GM10248 (cell line): Measurements from ENCODE around the gene GAP43.

ENCODE experiments used
- CTCF ChIA-PET: fragments of 300-600 bp; sonication (Branson Sonifier 250); formaldehyde crosslinking; extraction: SDS; loops from one replicate; lab custom pipeline; 2021; ENCODE audit warnings: antibody characterized with exemption; lab: Yijun Ruan, JAX
- POLR2A ChIA-PET: fragments of 350-650 bp; sonication (Branson Sonifier 250); formaldehyde crosslinking; extraction: SDS; loops from one replicate; lab custom pipeline; 2020; ENCODE audit warnings: antibody characterized with exemption; lab: Yijun Ruan, JAX
- DNase-seq: peaks from one replicate; pipeline ENCODE4 v3.0.0; 2012; ENCODE audit errors: extremely low spot score
- TF ChIP-seq, protein P1 (sequence below): IDR thresholded peaks from 2 replicates; pipeline ENCODE4 v1.5.1; 2012; ENCODE audit warnings: mild to moderate bottlenecking, low read depth; ENCODE audit errors: extremely low read depth, missing control alignments, control extremely low read depth

GAP43 gene

GRCh38 chr3:115687721-115688120 lies 64.4 kb downstream of the GAP43 start:
- TF ChIP-seq, protein P1, sequence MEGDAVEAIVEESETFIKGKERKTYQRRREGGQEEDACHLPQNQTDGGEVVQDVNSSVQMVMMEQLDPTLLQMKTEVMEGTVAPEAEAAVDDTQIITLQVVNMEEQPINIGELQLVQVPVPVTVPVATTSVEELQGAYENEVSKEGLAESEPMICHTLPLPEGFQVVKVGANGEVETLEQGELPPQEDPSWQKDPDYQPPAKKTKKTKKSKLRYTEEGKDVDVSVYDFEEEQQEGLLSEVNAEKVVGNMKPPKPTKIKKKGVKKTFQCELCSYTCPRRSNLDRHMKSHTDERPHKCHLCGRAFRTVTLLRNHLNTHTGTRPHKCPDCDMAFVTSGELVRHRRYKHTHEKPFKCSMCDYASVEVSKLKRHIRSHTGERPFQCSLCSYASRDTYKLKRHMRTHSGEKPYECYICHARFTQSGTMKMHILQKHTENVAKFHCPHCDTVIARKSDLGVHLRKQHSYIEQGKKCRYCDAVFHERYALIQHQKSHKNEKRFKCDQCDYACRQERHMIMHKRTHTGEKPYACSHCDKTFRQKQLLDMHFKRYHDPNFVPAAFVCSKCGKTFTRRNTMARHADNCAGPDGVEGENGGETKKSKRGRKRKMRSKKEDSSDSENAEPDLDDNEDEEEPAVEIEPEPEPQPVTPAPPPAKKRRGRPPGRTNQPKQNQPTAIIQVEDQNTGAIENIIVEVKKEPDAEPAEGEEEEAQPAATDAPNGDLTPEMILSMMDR, result no peak
- DNase-seq, result no peak
- ChIA-PET POLR2A (no interaction called here), CTCF (interaction anchor here (1.3 to 1.7 kb wide), 3 partner anchors 8 to 470 kb away, joined by 3 to 8 read pairs (median 4); no protein-coding TSS in a partner anchor)

- POLR2A ChIA-PET, result no interaction called here
- CTCF ChIA-PET, result interaction anchor here (0.9 to 1.5 kb wide), 2 partner anchors 9 to 471 kb away, joined by 4 to 8 read pairs; no protein-coding TSS in a partner anchor
Observed at GRCh38 chr3:115688418-115688817, 65.1 kb downstream of the GAP43 start.

DNA sequence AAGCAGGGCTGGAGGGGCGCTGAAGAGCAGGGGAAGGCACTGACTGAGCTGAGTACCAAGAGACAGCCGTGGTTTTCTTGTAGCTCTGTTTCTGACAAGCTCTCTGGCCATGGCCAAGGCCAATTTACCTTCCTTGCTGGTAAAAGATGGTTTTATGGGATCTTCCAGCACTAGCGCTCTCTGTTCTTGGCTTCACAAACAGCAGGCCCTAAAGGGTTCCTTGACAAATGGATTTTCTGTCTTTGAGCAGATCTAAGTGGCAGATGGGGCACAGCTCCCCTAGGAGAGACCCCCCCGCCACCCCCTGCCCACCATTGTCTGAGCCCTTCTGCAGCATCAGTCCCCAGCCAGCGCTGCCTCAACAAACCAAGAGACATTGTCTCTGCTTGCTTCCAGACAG lies 66.6 kb downstream of the GAP43 start:
- ChIA-PET POLR2A (no interaction called here), CTCF (interaction anchor here (1.0 kb wide), 1 partner anchor 13 kb away, joined by 3 read pairs; no protein-coding TSS in a partner anchor)
- no peak for DNase-seq
- TF ChIP-seq, protein P1, result no peak

More at GRCh38 chr3:115688418-115688817, 65.1 kb downstream of the GAP43 start:
- TF ChIP-seq, protein P1, result no peak
- no peak for DNase-seq

- ChIA-PET POLR2A (no interaction called here), CTCF (interaction anchor here (0.8 to 1.6 kb wide), 4 partner anchors 93 to 650 kb away, joined by 3 to 9 read pairs (median 6); no protein-coding TSS in a partner anchor)
- DNase-seq, result no peak
- TF ChIP-seq, protein P1, result no peak
Observed at GRCh38 chr3:115691964-115692363, 68.7 kb downstream of the GAP43 start.

DNA sequence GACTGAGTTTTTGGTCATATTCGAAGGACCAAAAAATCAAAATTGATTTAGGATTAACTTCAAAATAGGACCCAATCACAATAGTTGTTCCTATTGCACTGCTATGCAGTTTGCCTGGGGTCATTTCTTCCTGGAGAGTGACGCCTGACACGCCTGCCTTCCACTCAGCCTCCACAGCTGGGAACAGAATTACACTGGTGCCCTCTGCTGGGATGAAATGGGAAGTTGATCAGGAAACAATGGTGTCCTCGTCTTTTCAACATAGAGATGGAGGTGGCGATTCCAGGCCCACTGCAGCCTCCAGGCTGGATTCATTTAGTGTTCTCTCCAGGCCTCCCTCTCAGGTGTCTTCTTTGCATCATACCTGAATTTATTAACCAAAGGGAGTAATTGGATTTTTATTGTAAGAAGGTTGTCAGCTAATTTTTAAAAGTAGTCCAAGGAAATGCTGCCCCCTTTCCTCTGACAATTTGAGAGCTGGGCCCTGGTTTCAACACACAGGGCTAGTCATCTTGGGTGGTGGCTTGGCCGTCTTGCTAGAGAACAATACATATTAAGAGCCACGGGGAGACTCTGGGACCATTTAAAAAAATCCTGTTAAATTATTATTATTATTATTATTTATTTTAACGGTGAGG lies 69.7 kb downstream of the GAP43 start:
- DNase-seq, result peak; percentile 65
- POLR2A ChIA-PET, result no interaction called here
- TF ChIP-seq, protein P1, result peak; percentile 77
- CTCF ChIA-PET, result interaction anchor here (0.9 to 2.3 kb wide), 24 partner anchors 8 to 1405 kb away, joined by 3 to 20 read pairs (median 4); no protein-coding TSS in a partner anchor

DNA sequence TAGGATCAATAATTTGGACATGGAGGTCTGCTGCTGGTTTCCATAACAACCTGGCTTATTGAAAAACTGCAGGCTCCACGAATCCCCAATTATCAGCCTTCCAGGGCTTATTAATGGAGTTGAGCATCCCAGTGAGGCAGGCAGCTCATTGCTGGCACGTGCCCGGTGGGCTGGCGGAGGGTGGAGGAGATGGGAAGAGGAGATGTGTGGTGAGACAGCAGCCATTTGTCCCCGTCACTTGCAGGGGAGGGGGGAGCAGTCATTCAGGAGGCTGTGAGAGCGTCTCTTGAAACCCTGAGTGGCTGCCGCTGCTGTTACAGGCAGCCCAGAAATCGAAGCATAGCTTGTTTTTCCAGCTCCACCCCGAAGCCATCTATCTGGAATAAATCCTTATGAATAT lies 70.6 kb downstream of the GAP43 start:
- CTCF ChIA-PET, result interaction anchor here (0.7 to 2.3 kb wide), 14 partner anchors 9 to 866 kb away, joined by 3 to 20 read pairs (median 4); no protein-coding TSS in a partner anchor
- TF ChIP-seq, protein P1, result no peak
- DNase-seq, result no peak
- POLR2A ChIA-PET, result no interaction called here
